Heart right ventricle (tissue), 16 donors: Measurements from ENCODE around the gene GRM8. TPM values are rescaled to one million over a fixed set of nuclear protein-coding genes. Genes with fewer than 3 reads are reported as not detected.

Source experiments
- ATAC-seq, 8 donors: fragments of 200-7000 bp; cut with Tn5 transposase; one replicate each; pipeline ENCODE4 v1.9.1; 2020; ENCODE audit warnings: mild to moderate bottlenecking in 8 of 8, moderate library complexity in 8 of 8, moderate number of reproducible peaks in 1 of 8
- DNase-seq, 2 donors: peaks; one replicate each; pipeline ENCODE4 v3.0.0-alpha.2; 2020
- H3K27ac ChIP-seq, 10 donors: fragments of 200-600 bp; sonication (generic) in 2 of 10; one replicate each; pipeline versions ENCODE4 v1.5.0 to v1.8.0; 2020 to 2022; ENCODE audit warnings: mild to moderate bottlenecking in 3 of 10
- H3K27me3 ChIP-seq, 7 donors: fragments of 200-600 bp; one replicate each; pipeline ENCODE4 v1.8.0; 2021 to 2022; ENCODE audit warnings: mild to moderate bottlenecking in 2 of 7
- H3K36me3 ChIP-seq, 9 donors: fragments of 200-600 bp; sonication (generic) in 1 of 9; one replicate each; pipeline versions ENCODE4 v1.5.0 to v1.8.0; 2020 to 2022; ENCODE audit warnings: mild to moderate bottlenecking in 2 of 9
- H3K4me1 ChIP-seq, 9 donors: fragments of 200-600 bp; sonication (generic) in 1 of 9; one replicate each; pipeline versions ENCODE4 v1.5.0 to v1.8.0; 2020 to 2022; ENCODE audit warnings: mild to moderate bottlenecking in 4 of 9
- H3K4me3 ChIP-seq, 10 donors: fragments of 200-600 bp; sonication (generic) in 2 of 10; one replicate each; pipeline versions ENCODE4 v1.5.0 to v1.8.0; 2020 to 2022; ENCODE audit warnings: mild to moderate bottlenecking in 7 of 10, moderate library complexity in 2 of 10
- H3K9me3 ChIP-seq, 11 donors: fragments of 200-600 bp in 10 of 11; sonication (generic) in 2 of 11; one replicate each; pipeline versions ENCODE4 v1.5.0 to v1.8.0; 2013 to 2022; ENCODE audit warnings: mild to moderate bottlenecking in 2 of 11, control low read depth in 1 of 11, moderate library complexity in 1 of 11
- CTCF ChIP-seq, 9 donors: fragments of 200-600 bp; sonication (generic) in 2 of 9; IDR thresholded peaks; one replicate each; pipeline versions ENCODE4 v1.5.0 to v1.8.0; 2021 to 2022; ENCODE audit warnings: antibody characterized with exemption in 9 of 9, mild to moderate bottlenecking in 5 of 9, moderate library complexity in 1 of 9
- WGBS, 2 donors: extraction: QIAGEN DNeasy Blood & Tissue Kit; methylation state at CpG; one replicate each; pipeline ENCODE4 v1.1.7; 2013; ENCODE audit warnings: inconsistent platforms in 1 of 2; 5-methylcytosine and 5-hydroxymethylcytosine counted together
- intact Hi-C, 10 donors: fragments of 100-400 bp; cut with DNase I; formaldehyde crosslinking; loops; one replicate each; pipeline versions ENCODE4 v1.11.1 to v1.14.2; 2022
- polyA plus RNA-seq, 2 donors: library from polyadenylated mRNA; stranded (reverse); fragments of 200-250 nt; gene quantifications; one replicate each; pipeline ENCODE4 v1.2.3, GENCODE V29; 2013
- total RNA-seq, 10 donors: library from RNA; stranded (reverse); fragmentation: NEBNext Ultra II Directional in 3 of 10; extraction: Animal tissue kit (Norgen Biotek cat#: 25700) in 3 of 10; gene quantifications; one replicate each; pipeline versions ENCODE4 v1.2.1 to v1.2.4, GENCODE V29; 2021 to 2023
- donor health status: Arrhythmogenic right ventricular cardiomyopathy.
- donor health status: ischemic (EF 13 %, LVEDD 7.1; RV severe dilation, severe dysfunction).
- donor health status: healthy with polysubstance abuse.
- donor health status: DM: no; HTN: yes; CAD: no.
- donor health status: DM: no; HTN: no; CAD: no.
- donor health status: ischemic (EF 25% LVEDD 6.9; RV normal size, moderate dysfunction).
- donor health status: ischemic (EF 25% LVEDD 5.7; RV mildly dilated, moderate dysfunction).
- donor health status: healthy.
- donor health status: DM: yes; HTN: yes; CAD: no.
- donor health status: Ischemic cardiomyopathy.
- donor health status: ischemic (EF 35%, LVEDD 5.7; RV mildly dilated, moderate dysfunction).
- donor health status: nonischemic (EF 11% LVEDD 7.7; RV severe dilation, severe dysfunction).
- donor health status: DM: yes; HTN: yes; CAD: no.
- donor health status: PGD.
- donor health status: ischemic (EF 29% LVEDD 5.4; RV normal size, mild dysfunction).
- donor health status: nonischemic (EF 23%, LVEDD 6.1; RV moderate dilation, normal function).

GRM8 gene
- total and polyA plus RNA-seq, 12 donors: 0.13 to 0.68 (median 0.34) TPM; not detected in 5

GRCh38 chr7:126533715-126534114 is 719.0 kb downstream of the GRM8 start:
- no peaks in the 10 kb centered on the region for H3K27me3 ChIP-seq
- ATAC-seq: no peak
- DNase-seq: no peak
- H3K4me1 ChIP-seq: no peaks in the 10 kb centered on the region
- H3K4me3 ChIP-seq: no peak overlapping the region
- no peaks in the 10 kb centered on the region for H3K9me3 ChIP-seq
- no peaks in the 10 kb centered on the region for H3K36me3 ChIP-seq
- TF ChIP-seq CTCF (IDR thresholded peaks at IDR 0.05): no peak
- intact Hi-C loops: no loop called here
- 81 to 82% methylated on average over 7 of the region's 7 CpGs for WGBS, 2 donors
- no peak overlapping the region for H3K27ac ChIP-seq

GRCh38 chr7:126529833-126530232 is 722.9 kb downstream of the GRM8 start:
- H3K9me3 ChIP-seq: no peaks in the 10 kb centered on the region
- H3K27me3 ChIP-seq: no peaks in the 10 kb centered on the region
- intact Hi-C loops: no loop called here
- no peak overlapping the region for H3K27ac ChIP-seq
- no peak for DNase-seq
- no peak for ATAC-seq
- no peaks in the 10 kb centered on the region for H3K36me3 ChIP-seq
- no peaks in the 10 kb centered on the region for H3K4me1 ChIP-seq
- no peak overlapping the region for H3K4me3 ChIP-seq
- no peak for TF ChIP-seq CTCF (IDR thresholded peaks at IDR 0.05)

- TF ChIP-seq CTCF (IDR thresholded peaks at IDR 0.05): no peak
- Histone ChIP-seq H3K4me1 (no peaks in the 10 kb centered on the region), H3K27ac (no peak overlapping the region), H3K9me3 (no peaks in the 10 kb centered on the region), H3K27me3 (no peaks in the 10 kb centered on the region), H3K4me3 (no peak overlapping the region), H3K36me3 (no peaks in the 10 kb centered on the region)
- DNase-seq: no peak
- 83 to 87% methylated on average over 3 of the region's 3 CpGs for WGBS, 2 donors
- no peak for ATAC-seq
- intact Hi-C loops: no loop called here
These were observed 723.5 kb downstream of the GRM8 start for GRCh38 chr7:126529254-126529653.

GRCh38 chr7:126525906-126526305 is 726.8 kb downstream of the GRM8 start:
- H3K9me3 ChIP-seq: no peaks in the 10 kb centered on the region
- 86 to 92% methylated on average over 2 of the region's 2 CpGs for WGBS, 2 donors
- no peaks in the 10 kb centered on the region for H3K36me3 ChIP-seq
- H3K27ac ChIP-seq: no peak overlapping the region
- DNase-seq (no peak), ATAC-seq (no peak)
- no peaks in the 10 kb centered on the region for H3K27me3 ChIP-seq
- no peak for TF ChIP-seq CTCF (IDR thresholded peaks at IDR 0.05)
- H3K4me1 ChIP-seq: no peaks in the 10 kb centered on the region
- no peak overlapping the region for H3K4me3 ChIP-seq
- intact Hi-C loops: no loop called here

GRCh38 chr7:126524967-126525366 is 727.8 kb downstream of the GRM8 start:
- intact Hi-C loops: no loop called here
- no peaks in the 10 kb centered on the region for H3K36me3 ChIP-seq
- no peak for DNase-seq
- H3K9me3 ChIP-seq: no peaks in the 10 kb centered on the region
- no peak for ATAC-seq
- no peak for TF ChIP-seq CTCF (IDR thresholded peaks at IDR 0.05)
- WGBS, 2 donors: 83 to 91% methylated on average over 1 of the region's 1 CpG
- no peak overlapping the region for H3K27ac ChIP-seq
- H3K27me3 ChIP-seq: no peaks in the 10 kb centered on the region
- H3K4me1 ChIP-seq: no peaks in the 10 kb centered on the region
- no peak overlapping the region for H3K4me3 ChIP-seq
